ENCODE data around the gene ZNF205. TPM values are rescaled to one million over a fixed set of nuclear protein-coding genes. Genes with fewer than 3 reads are reported as not detected.

The ZNF205 gene
- total and polyA plus RNA-seq, 2 of the 13 experiments (the other 11 are each of a cell fraction or from before 2014, with no cell fraction given) = 5.8 to 10.2 TPM

DNA sequence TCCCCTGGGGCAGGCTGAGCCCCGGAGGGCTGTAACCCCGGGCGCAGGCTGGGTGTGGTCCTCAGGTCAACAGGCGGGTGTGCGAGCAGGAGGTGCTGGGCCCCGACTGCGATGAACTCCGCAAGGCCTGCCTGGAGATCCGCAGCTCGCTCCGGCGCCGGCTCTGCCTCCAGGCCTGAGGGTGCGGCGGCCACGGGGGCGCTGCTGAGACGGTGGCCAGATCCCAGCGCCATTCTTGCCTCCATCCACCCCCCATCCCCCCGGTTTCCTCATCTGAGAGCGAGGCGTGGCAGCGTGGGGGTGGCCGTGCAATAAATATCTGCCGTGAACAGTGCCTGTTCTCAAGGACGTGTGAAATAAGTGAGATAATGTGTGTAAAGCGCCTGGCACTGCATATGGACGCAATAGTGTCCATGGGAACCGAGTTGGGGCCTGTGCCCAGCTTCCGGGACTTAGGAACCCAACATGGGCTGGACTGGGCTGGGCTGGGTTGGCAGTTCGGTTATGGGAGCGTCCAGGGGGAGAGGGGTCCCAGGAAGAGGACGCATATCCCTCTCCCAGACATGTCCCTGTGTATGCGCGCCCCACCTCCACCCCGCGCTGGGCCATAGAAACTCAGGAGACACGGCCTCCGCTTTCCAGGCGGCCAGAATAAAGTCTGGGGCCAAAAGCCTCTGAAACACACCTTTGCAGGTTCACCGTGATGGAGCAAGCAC, 37.4 kb downstream of the ZNF205 start (continued):
- TF ChIP-seq KLF13 (CRISPR knock-in tag; IDR thresholded peaks at IDR 0.05) (0 out of 2 replicates have a peak, but pooled peaks have one; percentile 32), ZNF598 (CRISPR knock-in tag; IDR thresholded peaks at IDR 0.05; ENCODE audit: borderline replicate concordance) (peak; percentile 49; the same call in 1 of the 2 replicates), SP4 (CRISPR knock-in tag; IDR thresholded peaks at IDR 0.05) (peak; percentile 12; the same call in 1 of the 2 replicates), CBX1 (IDR thresholded peaks at IDR 0.05; ENCODE audit: low read depth) (peak; percentile 22), SMAD3 (CRISPR knock-in tag; IDR thresholded peaks at IDR 0.05) (peak; percentile 25; the same call in 1 of the 2 replicates), RBM22 (optimal IDR thresholded peaks at IDR 0.05; ENCODE audit: low read length) (no peak), RBM39 (IDR thresholded peaks at IDR 0.05; ENCODE audit: low read depth, low read length, poor library complexity, severe bottlenecking) (peak; percentile 38), ESRRA (CRISPR knock-in tag; IDR thresholded peaks at IDR 0.05; ENCODE audit: low read depth) (0 out of 2 replicates have a peak, but pooled peaks have one; percentile 16), ZNF720 (CRISPR knock-in tag; IDR thresholded peaks at IDR 0.05) (no peak), RAD21 (CRISPR knock-in tag; IDR thresholded peaks at IDR 0.05) (0 out of 2 replicates have a peak, but pooled peaks have one; percentile 24), GLI4 (CRISPR knock-in tag; IDR thresholded peaks at IDR 0.05; ENCODE audit: borderline replicate concordance) (0 out of 2 replicates have a peak, but pooled peaks have one; percentile 31), FOXA3 (CRISPR knock-in tag; IDR thresholded peaks at IDR 0.05) (0 out of 2 replicates have a peak, but pooled peaks have one; percentile 21), ADNP (CRISPR knock-in tag; IDR thresholded peaks at IDR 0.05) (0 out of 2 replicates have a peak, but pooled peaks have one; percentile 16), ZNF883 (CRISPR knock-in tag; IDR thresholded peaks at IDR 0.05; ENCODE audit: not compliant biosample characterization) (peak; percentile 53), ZNF451 (CRISPR knock-in tag; IDR thresholded peaks at IDR 0.05) (no peak; the same call in none of the 2 replicates), SALL1 (CRISPR knock-in tag; IDR thresholded peaks at IDR 0.05) (peak; percentile 5; the same call in 1 of the 2 replicates), FOXC1 (CRISPR knock-in tag; IDR thresholded peaks at IDR 0.05; ENCODE audit: borderline replicate concordance) (no peak), SMAD9 (CRISPR knock-in tag; IDR thresholded peaks at IDR 0.05) (peak; percentile 82; the same call in 1 of the 2 replicates), ZNF678 (CRISPR knock-in tag; IDR thresholded peaks at IDR 0.05) (0 out of 2 replicates have a peak, but pooled peaks have one; percentile 53), FOXA1 (IDR thresholded peaks at IDR 0.05) (no peak), FOXA1 (CRISPR knock-in tag; IDR thresholded peaks at IDR 0.05) (no peak), ZFP82 (CRISPR knock-in tag; IDR thresholded peaks at IDR 0.05; ENCODE audit: borderline replicate concordance) (0 out of 2 replicates have a peak, but pooled peaks have one; percentile 3), ZNF274 (CRISPR knock-in tag; IDR thresholded peaks at IDR 0.05) (peak; percentile 31; the same call in 1 of the 2 replicates), ZNF20 (CRISPR knock-in tag; IDR thresholded peaks at IDR 0.05) (no peak)
- TF ChIP-seq, protein P1, sequence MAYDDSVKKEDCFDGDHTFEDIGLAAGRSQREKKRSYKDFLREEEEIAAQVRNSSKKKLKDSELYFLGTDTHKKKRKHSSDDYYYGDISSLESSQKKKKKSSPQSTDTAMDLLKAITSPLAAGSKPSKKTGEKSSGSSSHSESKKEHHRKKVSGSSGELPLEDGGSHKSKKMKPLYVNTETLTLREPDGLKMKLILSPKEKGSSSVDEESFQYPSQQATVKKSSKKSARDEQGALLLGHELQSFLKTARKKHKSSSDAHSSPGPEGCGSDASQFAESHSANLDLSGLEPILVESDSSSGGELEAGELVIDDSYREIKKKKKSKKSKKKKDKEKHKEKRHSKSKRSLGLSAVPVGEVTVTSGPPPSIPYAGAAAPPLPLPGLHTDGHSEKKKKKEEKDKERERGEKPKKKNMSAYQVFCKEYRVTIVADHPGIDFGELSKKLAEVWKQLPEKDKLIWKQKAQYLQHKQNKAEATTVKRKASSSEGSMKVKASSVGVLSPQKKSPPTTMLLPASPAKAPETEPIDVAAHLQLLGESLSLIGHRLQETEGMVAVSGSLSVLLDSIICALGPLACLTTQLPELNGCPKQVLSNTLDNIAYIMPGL (CRISPR knock-in tag; IDR thresholded peaks at IDR 0.05; ENCODE audit: borderline replicate concordance in 1 of 2, low read depth in 1 of 2) = peak in 1 of 2 experiments; percentile 91; a peak in 3 of 4 replicates
- TF ChIP-seq, protein P2, sequence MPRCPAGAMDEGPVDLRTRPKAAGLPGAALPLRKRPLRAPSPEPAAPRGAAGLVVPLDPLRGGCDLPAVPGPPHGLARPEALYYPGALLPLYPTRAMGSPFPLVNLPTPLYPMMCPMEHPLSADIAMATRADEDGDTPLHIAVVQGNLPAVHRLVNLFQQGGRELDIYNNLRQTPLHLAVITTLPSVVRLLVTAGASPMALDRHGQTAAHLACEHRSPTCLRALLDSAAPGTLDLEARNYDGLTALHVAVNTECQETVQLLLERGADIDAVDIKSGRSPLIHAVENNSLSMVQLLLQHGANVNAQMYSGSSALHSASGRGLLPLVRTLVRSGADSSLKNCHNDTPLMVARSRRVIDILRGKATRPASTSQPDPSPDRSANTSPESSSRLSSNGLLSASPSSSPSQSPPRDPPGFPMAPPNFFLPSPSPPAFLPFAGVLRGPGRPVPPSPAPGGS (CRISPR knock-in tag; IDR thresholded peaks at IDR 0.05) = 0 out of 2 replicates have a peak, but pooled peaks have one; percentile 63

Measured in HepG2 (cell line).